Smooth muscle cell of trachea (primary cell): Measurements from ENCODE around the gene IL36RN. TPM values are rescaled to one million over a fixed set of nuclear protein-coding genes. Genes with fewer than 3 reads are reported as not detected.

Experiments used
- total RNA-seq: library from RNA; depleted of rRNA; stranded (reverse); fragments of >200 nt; gene quantifications from 2 replicates; pipeline ENCODE4 v1.2.1, GENCODE V29; 2014

Gene IL36RN
- total RNA-seq, result not detected in 2 replicates

DNA sequence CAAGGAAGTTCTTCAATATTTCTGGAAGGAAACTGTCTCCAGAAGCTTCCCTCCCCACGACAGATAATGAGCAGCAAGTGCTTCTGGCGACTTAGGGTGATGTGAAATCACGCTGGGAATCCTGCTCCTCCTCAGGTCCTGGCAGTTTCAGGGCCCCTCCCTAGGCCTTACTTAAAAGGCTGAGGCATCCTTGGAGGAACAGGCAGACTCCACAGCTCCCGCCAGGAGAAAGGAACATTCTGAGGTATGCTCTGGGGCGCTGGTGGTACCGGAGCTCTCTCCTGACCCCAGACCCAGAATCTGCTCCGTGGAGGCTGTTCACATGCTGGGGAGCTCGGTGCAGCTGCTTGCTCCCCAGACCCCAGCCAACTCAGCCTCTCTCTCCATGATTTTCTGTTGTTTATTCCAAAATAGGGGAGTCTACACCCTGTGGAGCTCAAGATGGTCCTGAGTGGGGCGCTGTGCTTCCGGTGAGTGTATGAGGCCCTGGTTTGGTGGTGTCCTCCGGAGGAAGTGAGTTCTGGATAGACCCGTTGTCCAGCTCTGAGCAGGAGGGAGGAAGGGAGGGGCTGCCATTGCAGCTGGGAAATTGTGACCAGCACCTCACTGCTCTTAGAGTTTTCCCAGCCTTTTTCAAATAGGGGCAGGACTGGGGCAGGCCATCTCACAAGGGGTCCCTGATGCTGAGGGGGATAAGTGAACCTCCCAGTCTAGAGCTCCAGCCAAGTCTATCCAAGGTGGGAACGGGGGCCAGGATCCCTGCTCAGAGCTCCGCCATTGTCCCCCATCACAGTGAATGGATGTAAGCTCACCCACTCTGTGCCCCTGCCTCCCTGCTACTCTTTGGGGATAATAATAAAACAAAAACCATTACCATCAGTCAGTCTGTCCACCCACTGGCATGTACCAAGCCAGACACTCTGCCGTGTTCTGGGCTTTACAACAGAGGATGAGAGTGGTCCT, at the start of gene IL36RN:
Gene IL36RN (plus strand): TSS at position 201 of the 963 bp plus-strand sequence. CDS start 241 bp downstream, at position 442.

DNA sequence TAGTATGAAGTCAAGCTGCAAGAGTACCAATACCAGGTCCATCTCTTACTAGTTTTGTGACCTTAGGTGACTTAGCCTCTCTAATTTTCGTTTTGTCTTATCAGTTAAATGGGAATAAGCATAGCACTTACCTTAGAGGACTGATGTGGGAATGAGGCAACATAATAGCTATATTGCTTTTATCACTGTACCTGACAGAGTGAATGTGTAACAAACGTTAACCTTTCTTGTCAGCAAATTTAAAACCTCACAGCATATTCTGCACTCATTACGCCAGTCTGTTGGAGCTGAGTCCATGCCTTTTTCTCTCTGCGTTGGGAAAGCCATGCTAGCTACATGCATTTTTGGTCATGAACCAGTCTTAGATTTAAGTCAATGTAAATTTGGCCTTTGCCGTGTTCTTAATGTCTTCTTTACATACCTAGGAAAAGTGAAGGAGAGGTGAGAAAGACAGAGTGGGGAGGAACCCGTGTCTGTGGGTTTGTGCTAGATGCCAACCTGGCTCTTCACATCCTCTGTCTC, 6.5 kb upstream of the IL36RN start, which contains the start of gene IL36B:
Gene IL36B (minus strand): TSS at position 472 of the 522 bp plus-strand sequence.

DNA sequence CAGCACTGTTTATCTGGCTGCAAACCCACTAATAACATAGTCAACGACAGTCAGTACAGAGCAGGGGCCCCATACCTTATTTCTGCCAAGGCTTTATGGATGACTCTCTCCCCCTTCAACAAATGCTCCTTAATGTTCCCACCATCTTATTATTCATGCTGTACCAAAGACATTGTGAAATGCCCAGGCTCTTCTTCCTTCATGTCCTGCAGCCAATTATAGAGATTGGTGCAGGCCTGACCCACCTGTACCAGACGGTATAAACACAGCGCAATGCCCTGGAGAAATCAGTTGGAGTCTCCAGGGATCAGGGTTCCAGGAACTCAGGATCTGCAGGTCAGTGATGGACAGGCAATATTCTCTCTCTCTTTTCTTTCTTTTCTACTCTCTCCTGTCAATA, 8.7 kb downstream of the IL36RN start, which contains the start of gene IL1F10:
Gene IL1F10 (plus strand): TSS at position 290 of the 400 bp plus-strand sequence. CDS start 4,769 bp downstream, outside the sequence.

Other genes with a start within 250 kb of the IL36RN start
- gene IL1B, start 222.4 kb upstream of the IL36RN start, total RNA-seq, result 0.15 and 0.50 TPM in 2 replicates
- gene IL37, start 148.0 kb upstream of the IL36RN start, total RNA-seq, result not detected in 2 replicates
- not detected in 2 replicates for gene IL36G, start 81.2 kb upstream of the IL36RN start, total RNA-seq
- not detected in 2 replicates for gene IL36A, start 53.7 kb upstream of the IL36RN start, total RNA-seq
- gene IL36B, start 6.3 kb upstream of the IL36RN start, total RNA-seq, result not detected in 2 replicates
- gene IL1F10, start 8.8 kb downstream of the IL36RN start, total RNA-seq, result not detected in 2 replicates
- gene IL1RN, start 68.4 kb downstream of the IL36RN start, total RNA-seq, result 0.17 and 1.2 TPM in 2 replicates
- 1.6 and 5.0 TPM in 2 replicates for gene PSD4, start 114.8 kb downstream of the IL36RN start, total RNA-seq
- gene PAX8, start 219.7 kb downstream of the IL36RN start, total RNA-seq, result 0.87 and 1.5 TPM in 2 replicates